HG03565 (cell line): Measurements from ENCODE around the gene TPR.

Experiments
- ATAC-seq: cut with Tn5 transposase; IDR thresholded peaks from one replicate; pipeline ENCODE4 v1.9.1; 2021; ENCODE audit warnings: mild to moderate bottlenecking, moderate library complexity; ENCODE audit not compliant: unreplicated experiment

Gene TPR

DNA sequence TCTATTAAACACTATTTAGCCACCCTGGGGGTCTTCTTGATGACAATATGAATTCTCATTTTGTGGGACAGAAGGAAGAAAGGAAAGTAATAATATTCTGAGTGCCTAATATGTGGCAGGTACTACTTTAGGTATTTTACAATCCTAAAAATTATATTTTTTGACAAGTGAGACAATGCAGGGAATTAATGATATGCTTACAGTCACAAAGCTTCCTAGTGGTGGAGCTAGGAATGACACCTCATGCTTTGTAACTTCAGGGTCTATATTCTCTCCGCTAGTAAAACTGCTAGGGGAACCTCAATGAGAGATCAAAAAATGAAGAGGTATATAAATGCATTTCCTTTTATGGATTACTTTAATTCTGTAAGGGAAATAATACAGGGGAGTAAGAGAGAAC, 44.3 kb downstream of the TPR start:
- no peak for ATAC-seq

DNA sequence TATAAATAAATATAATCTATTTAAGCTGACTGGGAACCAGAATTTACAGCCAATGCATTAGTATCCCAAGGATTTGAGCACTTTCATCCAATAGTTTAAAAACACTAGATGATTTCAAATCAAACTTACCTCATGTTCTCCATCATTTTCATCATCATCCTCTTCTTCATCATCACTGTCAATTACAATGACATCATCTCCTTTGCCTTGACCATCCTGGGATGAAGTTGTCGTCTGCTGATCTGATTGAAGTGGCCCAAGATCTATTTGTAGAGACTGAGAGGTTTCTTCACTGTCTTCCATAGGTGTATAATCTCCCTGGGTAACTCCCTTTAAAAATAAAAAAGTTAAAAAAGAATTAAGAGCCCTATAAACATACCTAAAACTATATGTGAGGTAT, 47.7 kb downstream of the TPR start:
- no peak for ATAC-seq

DNA sequence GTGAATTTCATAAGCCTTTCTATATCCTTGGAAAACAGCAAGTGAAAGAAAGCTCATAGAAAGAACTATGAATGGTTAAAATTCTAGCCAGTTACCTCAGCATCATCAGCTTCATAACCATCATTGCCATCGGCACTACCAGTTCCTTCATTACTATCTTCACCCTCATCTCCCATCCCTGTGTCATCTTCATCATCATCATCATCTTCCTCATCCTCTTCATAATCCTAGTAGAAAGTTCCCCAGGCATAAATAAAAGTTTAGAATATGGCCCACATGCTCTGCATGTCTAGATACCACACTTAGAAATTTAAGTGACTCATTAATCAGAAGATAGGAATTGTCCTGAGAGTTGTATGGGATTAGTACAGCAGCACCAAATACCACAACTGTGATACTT, 49.0 kb downstream of the TPR start:
- no peak for ATAC-seq

DNA sequence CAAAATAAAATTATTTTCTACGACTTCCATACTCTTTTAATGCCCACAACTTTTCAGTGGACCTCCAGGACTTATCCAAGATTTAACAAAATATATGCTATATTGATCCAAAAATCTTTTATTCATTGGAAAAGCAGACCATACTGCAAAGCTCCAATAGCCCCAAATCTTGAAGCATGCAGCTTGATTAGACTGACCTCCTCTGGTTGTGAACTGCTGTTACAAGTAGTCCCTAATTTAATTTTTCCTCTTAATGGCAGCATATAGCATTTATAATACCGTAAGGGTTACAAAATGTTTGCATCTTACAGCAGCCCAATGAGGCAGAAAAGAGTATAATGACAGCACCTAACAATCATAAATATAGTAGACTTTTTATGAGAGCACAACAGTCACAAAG, 49.8 kb downstream of the TPR start:
- no peak for ATAC-seq

DNA sequence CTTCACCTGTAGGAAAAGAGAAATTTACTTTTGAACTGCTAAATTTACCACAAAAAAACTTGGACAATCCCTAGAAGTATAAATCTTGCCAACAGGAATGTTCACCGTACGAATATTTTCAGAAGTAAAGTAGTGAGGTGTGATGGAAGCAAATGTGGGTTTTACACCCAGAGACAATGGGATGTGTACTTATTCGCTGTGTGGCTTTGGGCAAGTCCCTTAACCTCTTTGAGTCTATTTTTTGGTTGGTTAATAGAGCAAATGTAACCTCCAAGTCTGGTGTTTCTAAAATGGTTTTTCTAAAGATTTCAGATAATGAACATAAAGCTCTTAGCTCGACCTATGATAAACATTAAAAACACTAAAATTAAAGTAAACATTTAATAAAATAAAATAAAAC, 51.2 kb downstream of the TPR start:
- no peak for ATAC-seq

DNA sequence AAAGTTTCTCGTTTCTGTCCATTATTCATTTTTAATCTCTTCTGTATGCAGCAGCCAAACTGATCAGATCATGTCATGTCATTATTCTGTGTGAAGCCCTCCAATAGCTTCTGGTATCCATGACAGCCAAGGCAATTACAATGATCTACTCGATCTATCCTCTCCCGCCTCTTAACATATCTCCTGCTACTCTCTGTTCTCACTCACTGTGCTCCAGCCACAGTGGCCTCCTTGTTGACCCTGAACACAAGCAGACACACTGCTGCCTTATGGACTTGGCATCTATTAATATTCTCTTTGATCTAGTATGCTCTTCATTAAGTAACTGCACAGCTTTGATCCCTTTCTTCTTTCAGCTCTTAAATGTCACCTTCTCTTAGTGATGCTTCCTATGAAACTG, 59.5 kb downstream of the TPR start:
- ATAC-seq, result no peak

GRCh38 chr1:186311375-186312051, 63.5 kb downstream of the TPR start:
- ATAC-seq, result no peak

GRCh38 chr1:186310307-186310706, 64.7 kb downstream of the TPR start:
- no peak for ATAC-seq

- no peak for ATAC-seq
These were observed 66.6 kb downstream of the TPR start for GRCh38 chr1:186308264-186309060.

GRCh38 chr1:186307445-186307844, 67.6 kb downstream of the TPR start:
- no peak for ATAC-seq

DNA sequence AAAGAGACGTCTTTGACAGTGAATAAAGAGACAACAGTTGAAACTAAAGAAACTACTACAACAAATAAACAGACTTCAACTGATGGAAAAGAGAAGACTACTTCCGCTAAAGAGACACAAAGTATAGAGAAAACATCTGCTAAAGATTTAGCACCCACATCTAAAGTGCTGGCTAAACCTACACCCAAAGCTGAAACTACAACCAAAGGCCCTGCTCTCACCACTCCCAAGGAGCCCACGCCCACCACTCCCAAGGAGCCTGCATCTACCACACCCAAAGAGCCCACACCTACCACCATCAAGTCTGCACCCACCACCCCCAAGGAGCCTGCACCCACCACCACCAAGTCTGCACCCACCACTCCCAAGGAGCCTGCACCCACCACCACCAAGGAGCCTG, 68.5 kb downstream of the TPR start:
- ATAC-seq, result no peak

DNA sequence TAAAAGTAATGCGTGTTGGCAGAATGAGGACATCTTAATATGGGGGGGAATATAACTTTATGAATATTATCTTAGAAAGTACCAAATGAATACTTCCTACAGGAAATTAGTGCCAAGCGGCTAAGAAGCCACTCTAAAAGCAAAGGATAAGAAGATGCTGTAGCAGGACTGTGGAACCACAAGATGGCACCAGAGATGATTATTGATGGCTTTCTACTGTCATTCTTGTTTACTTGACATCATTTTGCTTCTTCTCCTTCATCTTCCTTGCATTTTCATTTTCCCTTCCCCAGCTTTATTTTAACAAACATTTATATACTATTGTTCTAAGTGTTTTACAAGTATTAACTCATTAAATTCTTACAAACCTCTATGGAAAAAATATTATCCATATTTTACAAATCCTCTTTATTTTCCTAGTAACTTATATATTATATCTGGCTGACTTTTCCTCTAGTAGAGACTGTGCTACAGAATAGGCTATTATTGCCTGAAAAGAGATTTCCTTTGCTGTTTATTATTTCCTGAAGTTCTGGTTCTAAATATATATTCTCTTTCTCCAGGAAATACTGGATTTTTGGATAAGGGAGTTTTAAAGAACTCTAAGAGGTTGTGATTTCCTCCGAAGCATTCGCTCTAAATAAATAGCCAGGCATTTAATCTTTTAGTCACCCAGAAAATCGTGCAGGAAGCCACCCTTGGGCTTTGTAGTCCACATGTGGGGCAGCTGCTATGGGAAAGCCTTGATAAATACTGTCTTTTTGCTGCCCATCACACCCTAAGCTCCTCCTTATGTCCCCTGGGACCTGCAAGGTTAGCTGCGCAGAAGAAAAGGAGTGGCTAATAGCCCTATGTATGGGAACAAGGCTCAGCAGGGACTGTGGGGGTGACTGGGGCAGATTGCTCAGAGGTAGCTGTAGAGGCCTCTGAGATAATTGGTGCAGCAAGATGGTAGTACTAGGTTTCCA, 69.8 kb downstream of the TPR start:
- ATAC-seq, result peak; percentile 68

GRCh38 chr1:186303911-186304310, 71.1 kb downstream of the TPR start:
- ATAC-seq, result no peak

GRCh38 chr1:186302381-186302920, 72.6 kb downstream of the TPR start:
- ATAC-seq, result no peak

GRCh38 chr1:186301448-186301847, 73.6 kb downstream of the TPR start:
- ATAC-seq, result no peak

- ATAC-seq, result no peak
These were observed 75.0 kb downstream of the TPR start for GRCh38 chr1:186300056-186300455.

GRCh38 chr1:186299570-186299969, 75.5 kb downstream of the TPR start:
- no peak for ATAC-seq

DNA sequence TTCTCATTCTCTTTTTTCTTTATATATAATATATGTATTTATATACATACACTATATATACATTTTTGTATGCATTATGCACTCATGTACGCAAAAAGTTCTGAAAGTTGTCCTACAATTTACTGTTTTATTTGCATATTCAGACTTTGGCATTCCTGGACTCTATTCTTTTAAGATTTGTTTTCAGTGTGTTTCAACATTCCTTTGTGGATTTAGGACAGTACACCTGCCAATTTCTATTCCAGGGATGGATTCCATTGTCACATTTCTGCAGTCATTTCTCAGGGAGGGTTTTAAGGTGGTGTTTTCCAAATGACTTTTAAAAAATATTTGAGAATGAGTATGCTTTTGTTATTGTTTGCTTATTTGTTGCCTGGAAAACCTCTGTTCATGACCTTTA, 76.2 kb downstream of the TPR start:
- no peak for ATAC-seq

DNA sequence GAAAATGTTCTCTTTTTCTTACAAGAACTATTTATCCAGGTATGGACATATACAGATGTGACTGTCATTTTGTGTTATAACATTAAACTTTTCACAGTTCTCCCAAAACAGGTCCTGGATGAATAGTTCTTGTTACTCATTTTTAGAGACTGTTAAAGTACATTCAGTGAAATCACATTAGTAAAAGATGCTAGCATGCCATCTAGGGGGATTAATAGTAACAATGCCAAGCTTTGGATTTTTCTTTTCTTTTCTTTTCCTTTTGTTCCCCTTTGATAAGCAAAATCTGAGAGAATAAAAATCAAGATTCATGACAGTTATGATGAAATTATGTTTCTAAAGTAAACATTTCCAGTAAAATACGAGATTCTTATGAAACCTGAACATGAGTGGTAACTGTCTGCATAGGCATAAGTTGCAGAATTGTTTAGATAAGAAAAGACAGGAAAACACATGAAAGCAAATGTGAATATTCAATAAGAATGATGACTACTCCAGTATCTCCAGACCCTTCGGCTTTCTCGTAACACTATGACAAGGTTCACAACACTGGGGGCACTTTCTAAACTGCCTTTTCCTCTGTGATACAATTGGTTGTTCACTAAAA, 77.5 kb downstream of the TPR start:
- no peak for ATAC-seq

DNA sequence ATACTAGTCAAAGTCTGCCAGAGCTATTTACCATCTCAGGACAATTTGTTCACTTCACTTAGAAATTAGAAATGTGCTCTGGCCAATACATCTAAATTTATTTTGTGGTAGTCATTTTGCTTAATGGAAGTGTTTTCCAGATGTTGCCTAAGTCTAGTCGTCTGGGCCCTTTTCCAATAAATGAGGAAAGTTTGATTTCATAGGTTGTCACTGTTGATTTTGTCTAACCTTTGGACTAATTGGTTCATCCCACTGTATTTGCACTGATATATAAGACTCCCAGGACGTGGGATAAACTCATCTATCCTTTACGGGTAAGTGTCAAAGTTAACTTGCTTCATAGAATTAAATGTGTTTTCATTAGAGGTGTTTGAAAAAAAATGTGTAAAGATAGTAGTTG, 79.1 kb downstream of the TPR start, which contains the start of gene PRG4:
Gene PRG4 (plus strand): TSS at position 300 of the 400 bp plus-strand sequence.
- ATAC-seq, result no peak

DNA sequence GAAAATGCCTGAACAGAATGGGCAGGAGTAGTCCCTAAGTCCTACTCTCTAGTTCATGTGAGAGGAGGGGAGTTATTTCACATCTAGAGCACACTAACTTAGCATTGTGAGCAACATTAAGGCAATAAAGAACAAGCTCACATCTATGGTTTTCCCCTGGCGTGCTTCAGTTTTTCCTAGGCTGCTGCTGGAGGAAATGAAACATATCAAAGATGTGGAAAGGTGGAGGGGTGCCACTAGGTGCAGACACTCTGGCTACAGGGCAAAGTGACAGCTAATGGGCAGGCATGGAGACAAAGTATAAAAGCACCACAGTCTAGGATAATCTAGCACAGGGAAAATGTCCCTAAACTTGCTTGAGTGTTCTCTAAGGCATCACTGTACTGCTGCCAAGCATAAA, 82.2 kb downstream of the TPR start:
- no peak for ATAC-seq
